GM23248 (cell line): Measurements from ENCODE around the gene MRPL14.

Experiments
- EZH2 ChIP-seq: fragments of 200-600 bp; sonication (generic); IDR thresholded peaks from 2 replicates; pipeline ENCODE4 v1.6.1; 2018; ENCODE audit warnings: antibody characterized with exemption, mild to moderate bottlenecking; ENCODE audit not compliant: insufficient read depth, poor library complexity, severe bottlenecking
- EZH2phosphoT487 ChIP-seq: fragments of 200-600 bp; sonication (generic); IDR thresholded peaks from 2 replicates; pipeline ENCODE4 v1.6.1; 2018; ENCODE audit warnings: antibody characterized with exemption, moderate library complexity, mild to moderate bottlenecking, low read depth; ENCODE audit not compliant: insufficient read depth

DNA sequence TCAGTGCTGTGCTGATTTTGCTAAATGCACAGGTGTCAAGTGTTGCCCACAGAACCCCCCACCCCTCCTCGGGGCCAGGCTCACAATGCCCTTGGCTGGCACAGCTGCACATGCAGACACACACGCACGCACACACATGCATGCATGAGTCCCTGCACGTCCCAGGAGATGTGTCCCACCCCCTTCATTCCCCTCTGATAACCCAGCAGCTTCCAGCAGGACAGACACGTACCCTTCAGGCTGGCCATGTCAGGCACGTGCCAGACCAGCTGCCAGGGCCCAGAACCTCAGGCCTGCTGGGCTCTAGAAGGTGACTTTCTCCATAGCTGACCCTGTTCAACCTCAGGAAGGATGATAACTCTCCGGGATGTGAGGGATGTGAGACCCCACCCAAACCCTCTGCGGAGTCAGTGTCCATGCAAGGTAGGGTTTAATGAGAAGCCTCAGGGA is 44.4 kb downstream of the MRPL14 start:
- TF ChIP-seq EZH2phosphoT487: no peak
- no peak for TF ChIP-seq EZH2
